Measurements from ENCODE around the gene FIGLA.
"Not testable (repeated sequence)": the region's sequence is repeated elsewhere in the genome, so short reads cannot be mapped to it uniquely, and the experiment has no call there.

Gene FIGLA

DNA sequence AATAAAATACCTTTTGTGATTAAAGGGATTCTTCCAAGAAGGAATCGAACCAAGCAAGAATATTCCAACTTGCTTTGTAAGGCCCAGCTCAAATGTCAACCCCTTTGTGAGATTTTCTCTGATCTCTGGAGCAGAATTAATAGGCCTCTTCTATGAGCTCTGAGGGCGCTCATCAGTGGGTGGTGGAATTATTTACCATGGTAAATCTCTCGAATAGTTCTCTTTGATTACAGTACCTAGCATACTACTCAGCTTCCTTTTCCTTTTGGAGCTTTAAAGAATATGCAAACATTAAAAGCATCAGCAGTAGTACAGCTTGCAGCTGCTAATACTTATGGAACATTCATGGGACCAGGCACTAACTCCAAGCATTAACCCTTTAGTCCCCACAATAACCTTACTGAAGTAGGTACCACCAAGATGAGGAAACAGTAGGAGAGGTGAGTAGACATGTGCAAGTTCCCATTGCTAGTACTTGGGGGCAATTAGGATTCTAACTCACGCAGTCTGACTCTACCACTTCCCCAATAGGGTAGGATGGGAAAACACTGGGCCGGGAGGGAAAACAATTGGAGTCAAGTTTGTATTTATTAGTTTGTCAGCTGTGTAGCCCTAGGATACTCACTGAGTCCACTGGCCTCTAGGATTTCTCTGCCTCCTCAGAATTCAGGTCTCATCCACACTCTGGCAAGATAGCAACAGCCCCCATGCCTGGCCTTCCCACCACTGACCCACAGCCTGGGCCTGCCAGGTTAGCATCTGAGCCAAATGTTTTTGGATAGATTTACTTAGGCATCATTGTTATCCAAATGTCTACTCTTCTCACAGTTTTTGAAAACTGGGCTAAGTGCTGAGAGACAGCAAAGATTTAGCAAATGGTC lies 44.1 kb downstream of the FIGLA start:
- no peak for DNase-seq (ENCODE audit: low spot score)

GRCh38 chr2:70745276-70745825 lies 45.1 kb downstream of the FIGLA start:
- no peak for DNase-seq (ENCODE audit: low spot score)

- DNase-seq (ENCODE audit: low spot score), result no peak
These were observed 46.0 kb downstream of the FIGLA start for GRCh38 chr2:70744397-70744796.

DNA sequence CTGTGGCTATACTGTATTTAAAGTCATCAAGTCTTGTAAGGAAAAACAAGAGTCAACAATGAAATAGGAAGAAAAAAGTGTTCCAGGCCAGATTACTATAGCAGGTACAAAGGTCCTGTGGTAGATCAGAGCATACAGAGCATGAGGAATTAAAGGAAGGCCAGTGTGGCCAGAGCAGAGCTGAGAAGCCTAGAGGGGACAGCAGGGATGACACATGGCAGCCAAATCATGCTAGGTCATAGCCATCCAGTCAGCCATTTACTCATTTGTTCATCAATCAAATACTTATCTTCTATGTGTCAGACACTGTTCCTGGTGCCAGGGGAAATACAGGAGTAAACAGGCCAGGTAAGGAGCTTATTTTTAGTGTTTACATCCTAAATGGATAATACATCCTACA lies 46.8 kb downstream of the FIGLA start:
- no peak for DNase-seq (ENCODE audit: low spot score)

DNA sequence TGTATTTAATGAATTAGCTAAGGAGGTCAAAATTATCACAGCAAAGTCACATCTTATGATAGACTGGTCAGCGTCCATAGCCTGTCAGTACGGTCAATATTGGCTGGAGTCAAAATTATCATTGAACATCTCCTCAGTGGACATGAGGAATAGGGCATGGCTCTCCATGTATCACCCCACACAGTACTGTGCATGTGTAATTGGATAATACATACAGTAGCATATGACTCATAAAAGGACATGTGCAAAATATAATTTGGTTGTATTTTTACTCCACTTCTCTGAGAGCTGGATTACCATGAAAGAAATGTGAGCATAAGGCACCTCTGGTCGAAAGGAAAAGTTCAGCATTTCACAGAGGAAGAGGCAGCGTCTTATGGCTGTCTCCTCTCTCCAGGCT lies 47.4 kb downstream of the FIGLA start:
- DNase-seq (ENCODE audit: low spot score), result no peak

DNA sequence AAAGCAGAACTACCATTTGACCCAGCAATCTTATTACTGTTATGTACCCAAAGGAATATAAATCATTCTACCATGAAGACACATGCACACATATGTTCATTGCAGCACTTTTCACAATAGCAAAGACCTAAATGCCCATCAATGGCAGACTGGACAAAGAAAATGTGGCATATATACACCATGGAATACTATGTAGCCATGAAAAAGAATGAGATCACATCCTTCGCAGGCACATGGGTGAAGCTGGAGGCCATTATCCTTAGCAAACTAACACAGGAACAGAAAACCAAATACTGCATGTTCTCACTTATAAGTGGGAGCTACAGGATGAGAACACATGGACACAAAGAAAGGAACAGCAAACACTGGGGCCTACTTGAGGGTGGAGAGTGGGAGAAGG lies 51.0 kb downstream of the FIGLA start:
- DNase-seq (ENCODE audit: low spot score), result not testable (repeated sequence)

DNA sequence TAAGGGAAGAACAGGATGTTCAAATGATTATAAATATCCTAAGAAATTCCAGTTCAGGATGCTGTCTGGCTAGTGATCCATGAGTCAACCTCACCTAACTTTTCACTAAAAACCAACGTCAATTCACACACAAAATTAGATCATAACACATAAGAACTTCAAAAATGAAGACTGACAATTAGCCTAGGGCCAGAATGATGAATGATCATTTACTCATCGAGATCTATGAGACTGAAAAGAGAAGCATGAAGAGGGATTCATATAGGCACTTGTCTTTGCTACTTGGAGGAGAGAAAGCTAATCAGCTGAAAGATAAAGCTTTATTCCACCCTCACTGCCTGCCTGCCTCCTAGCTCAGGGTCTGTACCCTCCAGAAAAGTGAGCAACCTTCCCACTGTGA lies 52.3 kb downstream of the FIGLA start:
- DNase-seq (ENCODE audit: low spot score), result no peak

DNA sequence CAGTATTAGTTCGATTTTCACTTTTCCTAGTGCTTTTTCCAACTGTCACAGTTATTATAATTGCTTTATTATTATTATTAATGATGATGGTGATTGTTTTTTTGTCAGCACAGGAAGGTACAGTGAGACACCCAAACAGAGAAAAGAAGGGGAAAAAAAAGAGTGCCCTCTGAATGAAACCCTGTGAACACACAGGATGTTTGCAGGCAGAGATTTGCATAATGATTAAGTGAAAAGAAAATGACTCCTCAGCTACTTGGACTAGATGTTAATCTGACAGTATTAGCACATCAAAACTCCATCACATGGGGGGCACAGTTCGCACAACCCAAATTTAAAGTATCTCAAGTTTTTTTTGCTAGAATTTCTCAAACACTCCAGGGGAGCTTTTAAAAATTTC lies 55.4 kb downstream of the FIGLA start:
- DNase-seq (ENCODE audit: low spot score), result no peak

- DNase-seq (ENCODE audit: low spot score), result no peak
These were observed 56.7 kb downstream of the FIGLA start for GRCh38 chr2:70733646-70734180.

DNA sequence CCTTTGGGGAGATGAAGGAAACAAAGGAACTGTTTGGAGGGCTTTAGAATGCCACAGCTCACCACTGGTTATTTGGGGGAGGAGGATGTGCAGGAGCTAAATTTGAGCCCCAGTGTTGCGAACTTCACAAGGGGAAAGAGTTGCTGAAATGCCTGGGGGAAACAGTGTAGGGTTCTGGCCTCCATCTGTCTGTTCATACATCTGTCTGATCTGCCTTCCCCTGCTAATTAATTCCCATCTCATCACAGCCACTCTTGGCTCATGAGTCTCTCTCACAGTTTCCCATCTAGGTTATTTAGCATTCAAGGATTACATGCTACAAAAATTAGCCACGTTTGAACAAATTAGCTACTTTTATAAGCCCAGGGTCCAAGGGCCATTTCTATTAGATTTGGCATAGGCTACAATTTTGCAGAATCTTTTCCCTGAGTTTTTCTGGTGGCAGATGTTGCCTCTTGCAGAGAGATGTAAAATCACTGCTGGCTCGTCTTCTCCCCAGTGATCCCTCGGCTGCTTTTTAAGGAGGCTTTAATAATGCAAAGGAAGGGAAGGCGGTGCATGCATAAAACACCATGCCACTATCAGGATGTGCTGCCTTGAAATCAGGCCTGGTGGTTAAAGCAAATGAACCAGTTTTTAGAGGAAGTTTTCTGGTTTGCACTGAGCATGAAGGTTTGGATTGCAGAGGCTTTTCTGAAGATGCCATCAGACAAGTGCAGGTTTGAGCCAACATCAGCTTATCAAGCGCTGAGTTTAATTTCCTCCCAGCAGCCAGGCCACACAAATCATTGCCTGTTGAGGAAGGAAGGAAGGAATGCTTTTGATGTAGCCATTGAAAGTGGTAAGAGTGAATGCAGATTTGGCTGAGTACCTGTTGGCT lies 57.4 kb downstream of the FIGLA start:
- no peak for DNase-seq (ENCODE audit: low spot score)

DNA sequence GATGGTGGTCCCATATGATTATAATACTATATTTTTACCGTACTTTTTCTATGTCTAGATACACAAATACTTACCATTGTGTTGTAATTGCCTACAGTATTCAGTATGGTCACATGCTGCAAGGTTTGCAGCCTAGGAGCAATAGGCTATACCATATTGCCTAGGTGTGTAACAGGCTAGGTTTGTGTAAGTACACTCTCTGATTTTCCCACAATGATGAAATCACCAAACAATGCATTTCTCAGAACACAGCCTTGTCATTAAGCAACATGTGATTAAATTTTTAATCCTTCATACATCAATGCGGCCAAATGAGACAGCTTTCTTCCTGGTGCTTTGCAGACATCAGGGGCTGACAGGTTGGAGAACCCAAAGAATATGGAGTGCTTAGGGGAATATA lies 59.7 kb downstream of the FIGLA start:
- no peak for DNase-seq (ENCODE audit: low spot score)

DNA sequence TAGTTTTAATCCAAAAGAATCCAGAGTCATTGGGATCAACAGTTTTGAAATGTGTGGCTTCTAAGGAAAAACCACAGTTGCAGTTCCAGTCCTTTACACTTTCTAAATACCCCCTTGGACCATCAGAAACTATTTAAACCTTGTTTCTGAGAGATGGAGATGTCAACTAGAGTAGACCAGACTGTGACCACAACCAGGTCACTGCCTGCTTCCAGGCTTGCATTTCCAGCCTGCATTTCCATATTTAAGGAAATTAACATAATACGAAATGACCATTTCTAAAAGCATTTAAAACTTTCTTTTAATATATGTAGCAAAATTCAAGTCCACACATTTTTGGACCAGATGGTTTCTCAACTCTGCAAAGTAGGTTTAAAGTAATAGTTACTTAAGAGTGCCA lies 60.8 kb downstream of the FIGLA start:
- no peak for DNase-seq (ENCODE audit: low spot score)

DNA sequence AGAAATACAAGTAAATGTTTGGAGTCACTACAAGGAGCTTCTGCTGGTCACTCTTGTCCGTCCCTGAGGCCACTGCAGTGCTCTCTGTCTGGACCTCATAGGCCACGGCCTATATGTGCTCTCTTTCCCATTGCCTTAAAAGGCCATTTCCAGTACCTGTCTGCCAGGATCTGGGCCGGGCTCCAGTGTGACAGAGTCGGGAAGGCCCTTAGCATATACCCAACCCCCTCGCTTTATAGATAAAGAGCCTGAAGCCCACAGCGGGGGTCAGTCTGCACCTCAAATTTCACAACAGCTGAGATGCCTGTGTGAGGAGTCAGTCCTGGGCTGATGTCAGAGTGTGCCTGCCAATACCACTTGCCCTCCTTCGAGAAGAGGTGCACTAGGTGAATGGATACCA lies 62.3 kb downstream of the FIGLA start:
- no peak for DNase-seq (ENCODE audit: low spot score)

All from activated CD4-positive, alpha-beta T cell treated with anti-CD3 and anti-CD28 coated beads, Interleukin-2, Interleukin-4, amounts not matched to agents 100 ng/mL and 50 ng/mL, durations not matched to agents 16 hours and 8 hours (primary cell).